Fibroblast of lung (primary cell): ENCODE measurements around the gene AOAH. TPM values are rescaled to one million over a fixed set of nuclear protein-coding genes. Genes with fewer than 3 reads are reported as not detected.

ENCODE experiments used
- DNase-seq, 2 donors: peaks; one replicate each; pipeline versions ENCODE4 v3.0.0 to v3.0.0-alpha.2; 2010; ENCODE audit warnings: low read depth in 2 of 2
- H2AFZ ChIP-seq: 2 replicates; pipeline ENCODE4 v1.5.1; 2012; ENCODE audit warnings: low read length, control low read depth, inconsistent platforms
- H3K27ac ChIP-seq: 2 replicates; pipeline ENCODE4 v1.5.1; 2011; ENCODE audit warnings: low read length, control low read depth; ENCODE audit not compliant: insufficient read depth
- H3K27me3 ChIP-seq: 2 replicates; pipeline ENCODE4 v1.5.1; 2011; ENCODE audit warnings: mild to moderate bottlenecking, low read length; ENCODE audit not compliant: control insufficient read depth, insufficient read depth
- H3K36me3 ChIP-seq: 2 replicates; pipeline ENCODE4 v1.5.1; 2011; ENCODE audit warnings: low read length; ENCODE audit not compliant: control insufficient read depth, insufficient read depth
- H3K4me1 ChIP-seq: 2 replicates; pipeline ENCODE4 v1.5.1; 2011; ENCODE audit warnings: low read length; ENCODE audit not compliant: control insufficient read depth, insufficient read depth; ENCODE audit errors: extremely low read depth
- H3K4me2 ChIP-seq: 2 replicates; pipeline ENCODE4 v1.5.1; 2011; ENCODE audit warnings: low read length, control low read depth; ENCODE audit not compliant: insufficient read depth; ENCODE audit errors: extremely low read depth
- H3K4me3 ChIP-seq, 4 experiments: fragments of 200-600 bp in 1 of 4; sonication (generic) in 1 of 4; replicated peaks in 1 of 4; 2 replicates each; pipeline ENCODE4 v1.5.1; 2011 to 2016; ENCODE audit warnings: low read length in 4 of 4, low read depth in 3 of 4, mild to moderate bottlenecking in 3 of 4, control low read depth in 2 of 4, inconsistent platforms in 1 of 4, mixed read lengths in 1 of 4; ENCODE audit not compliant: insufficient read depth in 1 of 4; ENCODE audit errors: control extremely low read depth in 1 of 4
- H3K79me2 ChIP-seq: 2 replicates; pipeline ENCODE4 v1.5.1; 2012; ENCODE audit warnings: mild to moderate bottlenecking, low read length, inconsistent platforms; ENCODE audit not compliant: control insufficient read depth, insufficient read depth
- H3K9ac ChIP-seq: 2 replicates; pipeline ENCODE4 v1.5.1; 2011; ENCODE audit warnings: mild to moderate bottlenecking, low read length, control low read depth; ENCODE audit not compliant: insufficient read depth
- H3K9me3 ChIP-seq: 2 replicates; pipeline ENCODE4 v1.5.1; 2012; ENCODE audit warnings: low read depth, low read length; ENCODE audit not compliant: control insufficient read depth, insufficient read depth
- H4K20me1 ChIP-seq: 2 replicates; pipeline ENCODE4 v1.5.1; 2011; ENCODE audit warnings: low read length; ENCODE audit not compliant: control insufficient read depth, insufficient read depth; ENCODE audit errors: extremely low read depth
- EZH2 ChIP-seq: IDR thresholded peaks from 2 replicates; pipeline ENCODE4 v1.5.1; 2012; ENCODE audit warnings: low read length, control low read depth, mild to moderate bottlenecking; ENCODE audit errors: missing control alignments
- polyA plus RNA-seq, 2 donors: library from polyadenylated mRNA; depleted of rRNA in 1 of 2; stranded (reverse) in 1 of 2; unstranded in 1 of 2; fragments of >200 nt; gene quantifications; 2 replicates each; pipeline ENCODE4 v1.2.1, GENCODE V29; 2011 to 2012; ENCODE audit warnings: missing spikeins in 1 of 2
- total RNA-seq: library from RNA; depleted of rRNA; stranded (reverse); fragments of >200 nt; gene quantifications from 2 replicates; pipeline ENCODE4 v1.2.1, GENCODE V29; 2014
- TF ChIP-seq, protein P1 (sequence below), 2 donors: IDR thresholded peaks in 1 of 2; conservative IDR thresholded peaks in 1 of 2; 1 replicate in 1 of 2; 2 replicates in 1 of 2; pipeline ENCODE4 v1.5.1; 2011 to 2012; ENCODE audit warnings: low read length in 2 of 2, control low read depth in 1 of 2, inconsistent platforms in 1 of 2, low read depth in 1 of 2, mild to moderate bottlenecking in 1 of 2

AOAH gene
- total and polyA plus RNA-seq, 2 donors (not counting 1 experiment from before 2014, with no cell fraction given), result not detected

DNA sequence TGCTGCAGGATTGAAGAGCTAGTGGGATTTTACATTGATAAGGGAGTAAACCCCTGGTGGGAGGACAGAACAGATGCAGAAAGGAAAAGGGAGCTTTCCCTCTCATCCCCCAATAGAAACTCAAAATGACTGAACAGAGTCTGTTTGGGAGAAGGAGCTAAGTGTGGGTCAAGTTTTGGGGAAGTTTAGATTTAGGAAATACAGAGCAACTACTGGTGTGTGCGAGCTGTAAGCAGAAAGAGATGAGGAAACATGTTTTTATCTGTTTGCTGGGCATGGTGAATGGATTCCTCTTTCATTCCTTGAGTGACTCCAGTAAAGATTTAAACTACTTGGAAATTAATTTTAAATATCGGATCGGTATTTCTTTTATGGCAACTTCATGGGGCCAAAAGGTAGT, 132.7 kb downstream of the AOAH start:
- no peak overlapping the region for H2AFZ ChIP-seq
- no peak overlapping the region for H3K4me2 ChIP-seq
- no peaks in the 10 kb centered on the region for H4K20me1 ChIP-seq
- H3K4me3 ChIP-seq, result no peak overlapping the region
- H3K4me1 ChIP-seq, result no peaks in the 10 kb centered on the region
- TF ChIP-seq, protein P1, sequence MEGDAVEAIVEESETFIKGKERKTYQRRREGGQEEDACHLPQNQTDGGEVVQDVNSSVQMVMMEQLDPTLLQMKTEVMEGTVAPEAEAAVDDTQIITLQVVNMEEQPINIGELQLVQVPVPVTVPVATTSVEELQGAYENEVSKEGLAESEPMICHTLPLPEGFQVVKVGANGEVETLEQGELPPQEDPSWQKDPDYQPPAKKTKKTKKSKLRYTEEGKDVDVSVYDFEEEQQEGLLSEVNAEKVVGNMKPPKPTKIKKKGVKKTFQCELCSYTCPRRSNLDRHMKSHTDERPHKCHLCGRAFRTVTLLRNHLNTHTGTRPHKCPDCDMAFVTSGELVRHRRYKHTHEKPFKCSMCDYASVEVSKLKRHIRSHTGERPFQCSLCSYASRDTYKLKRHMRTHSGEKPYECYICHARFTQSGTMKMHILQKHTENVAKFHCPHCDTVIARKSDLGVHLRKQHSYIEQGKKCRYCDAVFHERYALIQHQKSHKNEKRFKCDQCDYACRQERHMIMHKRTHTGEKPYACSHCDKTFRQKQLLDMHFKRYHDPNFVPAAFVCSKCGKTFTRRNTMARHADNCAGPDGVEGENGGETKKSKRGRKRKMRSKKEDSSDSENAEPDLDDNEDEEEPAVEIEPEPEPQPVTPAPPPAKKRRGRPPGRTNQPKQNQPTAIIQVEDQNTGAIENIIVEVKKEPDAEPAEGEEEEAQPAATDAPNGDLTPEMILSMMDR (conservative IDR thresholded peaks at IDR 0.05 in 1 of 2, IDR thresholded peaks at IDR 0.05 in 1 of 2; ENCODE audit: low read depth in 1 of 2, low read length in 2 of 2), result no peak
- TF ChIP-seq EZH2, result no peak
- H3K36me3 ChIP-seq, result no peaks in the 10 kb centered on the region
- no peaks in the 10 kb centered on the region for H3K9me3 ChIP-seq
- H3K79me2 ChIP-seq, result no peaks in the 10 kb centered on the region
- H3K27me3 ChIP-seq, result no peaks in the 10 kb centered on the region
- no peak overlapping the region for H3K9ac ChIP-seq
- H3K27ac ChIP-seq, result no peak overlapping the region
- DNase-seq, result no peak

DNA sequence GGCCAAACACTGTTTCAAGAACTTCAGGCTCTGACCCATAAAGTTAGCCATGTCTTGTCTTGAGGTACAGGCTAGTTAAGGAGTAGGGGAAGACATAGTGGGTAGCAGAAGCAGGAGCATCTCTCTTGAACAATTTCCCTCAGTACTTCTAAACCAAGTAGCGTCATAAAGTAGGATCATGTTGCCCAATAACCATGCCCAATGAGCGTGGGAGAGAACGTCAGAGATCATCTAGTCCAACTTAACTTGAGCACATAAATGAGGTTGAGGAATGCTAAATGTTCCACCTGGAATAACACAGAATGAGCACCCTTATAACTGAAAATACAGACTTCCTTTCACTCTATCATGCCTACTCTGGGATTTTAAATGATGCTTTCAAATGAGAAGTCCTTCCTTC, 134.9 kb downstream of the AOAH start:
- Histone ChIP-seq H3K4me3 (no peak overlapping the region), H3K9me3 (no peaks in the 10 kb centered on the region), H3K9ac (no peak overlapping the region), H3K36me3 (no peaks in the 10 kb centered on the region), H3K4me1 (no peaks in the 10 kb centered on the region), H3K27me3 (no peaks in the 10 kb centered on the region), H3K27ac (no peak overlapping the region), H3K79me2 (no peaks in the 10 kb centered on the region), H2AFZ (no peak overlapping the region), H3K4me2 (no peak overlapping the region), H4K20me1 (no peaks in the 10 kb centered on the region)
- TF ChIP-seq, protein P1 (conservative IDR thresholded peaks at IDR 0.05 in 1 of 2, IDR thresholded peaks at IDR 0.05 in 1 of 2; ENCODE audit: low read depth in 1 of 2, low read length in 2 of 2), result no peak
- no peak for TF ChIP-seq EZH2
- no peak for DNase-seq

DNA sequence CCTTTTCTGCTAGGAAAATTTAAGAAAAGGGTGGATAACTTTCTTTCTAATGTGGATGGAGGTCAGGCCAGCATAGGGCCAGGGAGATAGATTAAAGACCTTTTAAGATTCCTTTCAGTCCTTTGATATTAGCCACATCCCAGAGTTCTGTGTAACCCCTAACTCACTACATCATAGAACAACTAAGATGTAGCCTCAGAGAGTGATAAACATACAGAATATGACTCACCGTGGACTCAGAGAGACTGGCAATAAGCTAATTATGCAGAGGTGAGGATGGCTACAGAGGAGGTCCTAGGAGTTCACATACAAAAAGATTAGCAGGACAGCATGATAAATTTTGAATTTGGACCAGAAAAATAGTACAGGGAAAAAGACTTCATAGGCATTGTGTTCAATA, 141.0 kb downstream of the AOAH start:
- H2AFZ ChIP-seq, result no peak overlapping the region
- H3K27me3 ChIP-seq, result no peaks in the 10 kb centered on the region
- no peak overlapping the region for H3K27ac ChIP-seq
- H3K4me2 ChIP-seq, result no peak overlapping the region
- no peaks in the 10 kb centered on the region for H4K20me1 ChIP-seq
- peak; percentile 19 to 42 for DNase-seq
- H3K4me3 ChIP-seq, result no peak overlapping the region
- no peaks in the 10 kb centered on the region for H3K4me1 ChIP-seq
- no peak for TF ChIP-seq EZH2
- TF ChIP-seq, protein P1 (conservative IDR thresholded peaks at IDR 0.05 in 1 of 2, IDR thresholded peaks at IDR 0.05 in 1 of 2; ENCODE audit: low read depth in 1 of 2, low read length in 2 of 2), result no peak
- H3K9ac ChIP-seq, result no peak overlapping the region
- H3K36me3 ChIP-seq, result no peaks in the 10 kb centered on the region
- H3K79me2 ChIP-seq, result no peaks in the 10 kb centered on the region
- no peaks in the 10 kb centered on the region for H3K9me3 ChIP-seq
